Umbilical cord (tissue), 2 donors: Measurements from ENCODE around the gene HPCA. TPM values are rescaled to one million over a fixed set of nuclear protein-coding genes. Genes with fewer than 3 reads are reported as not detected.

Source experiments
- DNase-seq: peaks from one replicate; pipeline ENCODE4 v3.0.0-alpha.2; 2015; ENCODE audit warnings: low spot score
- total RNA-seq: library from RNA; depleted of rRNA; stranded (reverse); fragments of >200 nt; gene quantifications from one replicate; pipeline ENCODE4 v1.2.3, GENCODE V29; 2014; ENCODE audit warnings: low replicate concordance; ENCODE audit not compliant: insufficient read depth

HPCA gene
- total RNA-seq, 1 donor from 2014 or later = 1.7 TPM

DNA sequence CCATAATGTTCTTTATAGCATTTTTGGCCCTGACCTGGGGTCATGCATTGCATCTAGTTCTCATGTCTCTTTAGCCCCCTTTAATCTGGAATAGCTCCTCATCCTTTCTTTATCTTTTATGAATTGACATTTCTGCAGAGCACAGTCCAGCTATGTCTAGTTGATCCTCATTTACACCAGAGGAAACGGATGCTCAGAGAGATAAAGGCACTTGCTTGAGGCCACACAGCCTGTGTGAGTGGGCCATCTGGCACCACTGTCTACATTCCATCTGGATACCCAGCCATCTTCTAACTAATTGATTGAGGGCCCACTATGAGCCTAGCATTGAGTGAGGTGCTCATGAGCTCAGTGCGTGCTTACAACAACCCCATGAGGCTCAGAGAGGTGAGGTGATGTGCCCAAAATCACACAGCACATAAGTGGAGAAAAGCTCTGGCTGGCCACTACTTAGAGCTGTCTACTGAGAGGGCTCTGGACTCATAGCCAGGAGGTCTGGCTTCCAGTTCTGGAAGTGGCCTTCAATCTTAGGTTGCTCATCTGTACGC is 3.5 kb downstream of the HPCA start:
- DNase-seq = no peak

- DNase-seq = no peak
These were observed 4.4 kb downstream of the HPCA start for GRCh38 chr1:32890516-32891240.

DNA sequence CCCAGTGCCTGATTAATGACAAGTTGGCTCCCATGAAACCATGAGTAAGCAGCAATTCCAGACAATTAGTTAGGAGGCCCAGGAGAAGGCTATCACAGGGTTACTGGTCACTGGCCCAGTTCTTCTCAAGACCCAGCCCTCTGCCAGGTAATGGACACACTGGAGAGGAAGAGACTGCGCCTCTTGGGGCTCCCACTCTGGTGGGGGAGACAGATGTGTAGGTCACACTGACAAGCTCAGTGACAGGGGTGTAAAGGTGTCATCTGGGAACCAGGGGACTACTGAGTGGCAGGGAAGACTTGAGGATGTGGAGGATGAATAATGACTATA is 4.9 kb downstream of the HPCA start:
- DNase-seq = no peak

DNA sequence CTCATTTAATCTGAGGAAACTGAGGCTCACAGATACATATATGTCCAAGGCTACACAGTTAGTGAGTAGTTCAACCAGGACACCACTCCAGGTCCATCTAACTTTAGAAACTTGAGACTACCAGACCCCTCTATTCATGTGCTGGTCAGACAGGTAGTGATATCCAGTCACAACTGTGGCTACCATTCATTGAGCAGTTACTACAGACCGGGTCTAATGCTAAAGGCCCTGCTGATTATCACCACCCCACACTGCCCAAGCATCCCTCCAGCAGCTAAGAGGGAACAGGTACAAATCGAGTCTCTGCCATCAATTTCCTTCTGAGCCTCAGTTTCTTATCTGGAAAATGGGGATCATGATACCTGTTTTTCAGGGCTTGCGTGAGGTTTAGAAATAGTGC is 5.3 kb downstream of the HPCA start:
- DNase-seq = no peak

GRCh38 chr1:32892368-32893197 is 6.3 kb downstream of the HPCA start:
- peak; percentile 32 for DNase-seq

DNA sequence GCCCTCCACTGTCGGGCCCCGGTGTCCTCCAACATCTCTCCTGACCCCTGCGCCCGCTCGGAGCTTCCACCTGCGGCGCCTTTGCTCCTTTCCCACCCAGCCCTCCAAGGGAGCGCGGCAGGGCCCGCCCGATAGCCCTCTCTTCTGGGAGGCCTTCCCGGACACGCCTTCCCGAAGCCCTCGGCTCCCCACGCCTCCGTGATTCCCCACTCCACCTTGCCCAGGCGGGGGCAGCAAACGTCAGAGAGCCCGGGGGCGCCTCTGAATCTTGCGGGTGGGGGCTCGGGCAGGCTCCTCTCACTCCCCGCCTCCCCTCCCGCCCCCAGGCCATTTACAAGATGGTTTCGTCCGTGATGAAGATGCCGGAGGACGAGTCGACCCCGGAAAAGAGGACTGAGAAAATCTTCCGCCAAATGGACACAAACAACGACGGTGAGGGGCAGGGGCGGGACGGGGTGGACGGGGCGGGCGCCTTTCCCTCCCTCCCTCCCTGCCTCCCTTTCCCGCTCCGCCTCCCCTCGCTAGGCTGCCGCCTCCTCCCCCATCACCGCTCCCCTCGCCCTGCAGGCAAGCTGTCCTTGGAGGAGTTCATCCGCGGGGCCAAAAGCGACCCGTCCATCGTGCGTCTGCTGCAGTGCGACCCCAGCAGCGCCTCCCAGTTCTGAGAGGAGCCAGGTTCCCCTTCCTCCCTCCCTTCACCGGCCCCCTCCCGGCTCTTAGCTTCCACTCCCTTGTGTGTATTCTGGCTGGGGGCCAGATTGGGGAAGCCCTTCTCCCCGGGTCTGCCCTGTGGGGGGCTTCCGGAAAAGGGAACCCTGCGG is 7.1 kb downstream of the HPCA start:
- DNase-seq = peak; percentile 69

- DNase-seq = no peak
These were observed 7.8 kb downstream of the HPCA start for GRCh38 chr1:32894019-32894600.

DNA sequence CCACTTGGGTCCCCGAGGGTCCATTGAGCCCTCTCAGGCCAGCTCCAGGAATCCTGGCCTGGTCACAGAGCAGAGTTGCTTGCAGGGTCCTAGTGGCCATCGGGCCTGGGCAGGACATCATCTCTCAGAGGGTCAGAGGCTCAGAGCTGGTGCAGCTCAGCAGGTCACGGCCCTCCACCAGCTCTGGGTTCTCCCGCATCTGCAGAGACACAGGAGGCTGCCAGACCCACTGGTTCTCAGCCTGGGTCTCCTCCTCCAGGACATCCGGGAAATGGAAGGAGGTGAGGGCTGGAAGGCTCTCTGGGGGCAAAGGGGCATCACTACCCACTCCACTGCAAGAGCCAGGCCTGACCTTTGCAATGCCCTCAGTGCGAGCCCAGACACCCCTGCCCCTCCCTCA is 8.4 kb downstream of the HPCA start:
- no peak for DNase-seq

DNA sequence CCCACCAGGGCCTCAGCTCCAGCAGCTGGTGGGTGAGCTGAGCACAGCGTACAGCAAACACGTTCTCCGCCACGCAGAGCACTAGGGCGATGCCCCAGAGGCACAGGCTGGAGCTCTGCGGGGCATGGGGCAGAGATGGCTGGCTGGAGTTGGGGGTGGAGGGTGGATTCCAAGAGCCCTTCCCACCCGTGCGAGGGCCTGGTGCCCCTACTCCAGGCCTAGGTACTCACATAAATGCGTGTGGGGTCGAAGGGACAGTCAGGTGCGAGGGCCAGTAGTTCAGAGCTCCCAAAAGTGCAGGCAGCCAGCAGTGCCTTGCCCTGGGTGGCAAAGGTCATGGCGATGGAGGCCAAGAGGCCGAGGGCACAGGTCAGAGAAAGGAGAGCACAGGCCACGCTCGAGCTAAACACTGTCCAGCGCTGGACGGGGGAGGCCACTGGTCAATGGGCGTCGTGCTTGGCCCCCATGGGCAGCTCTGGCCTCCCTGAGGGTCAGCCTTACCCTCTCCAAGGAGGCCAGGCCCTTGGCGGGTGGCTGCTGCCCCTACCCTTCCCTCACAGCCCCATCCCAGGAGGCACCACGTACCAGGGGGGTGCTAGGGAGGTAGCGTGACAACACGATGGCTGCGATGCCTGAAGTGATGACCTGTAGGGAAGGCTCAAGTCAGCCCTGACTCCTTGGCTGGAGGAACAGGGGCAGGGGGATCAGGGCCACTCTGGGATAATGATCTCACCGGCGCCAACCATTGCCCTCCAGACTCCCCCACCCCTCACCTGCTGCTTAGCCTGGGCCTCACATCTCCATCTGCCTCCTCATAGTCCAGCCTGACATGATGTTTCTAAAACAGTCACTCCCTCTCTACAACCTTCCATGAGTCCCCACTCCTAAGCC is 9.3 kb downstream of the HPCA start:
- no peak for DNase-seq

DNA sequence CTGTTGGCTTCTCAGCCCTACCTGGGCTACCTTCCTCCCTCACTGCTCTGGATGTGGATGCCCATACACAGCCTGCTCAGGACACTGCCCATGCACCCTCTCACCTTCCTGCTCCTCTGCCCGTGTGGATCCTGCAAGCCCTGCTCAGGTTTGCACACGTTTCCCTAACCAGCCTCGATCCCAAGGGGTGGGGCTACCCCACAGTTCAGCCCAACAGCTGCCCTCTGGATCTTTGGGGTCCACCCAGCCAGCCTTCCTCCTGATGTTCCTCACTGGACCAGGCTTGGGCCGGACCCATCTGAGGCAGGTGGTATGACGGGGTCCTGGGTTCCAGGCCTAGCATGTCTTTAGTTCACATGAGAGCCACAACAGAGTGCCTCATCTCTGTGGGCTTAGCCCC is 10.2 kb downstream of the HPCA start:
- DNase-seq = no peak

DNA sequence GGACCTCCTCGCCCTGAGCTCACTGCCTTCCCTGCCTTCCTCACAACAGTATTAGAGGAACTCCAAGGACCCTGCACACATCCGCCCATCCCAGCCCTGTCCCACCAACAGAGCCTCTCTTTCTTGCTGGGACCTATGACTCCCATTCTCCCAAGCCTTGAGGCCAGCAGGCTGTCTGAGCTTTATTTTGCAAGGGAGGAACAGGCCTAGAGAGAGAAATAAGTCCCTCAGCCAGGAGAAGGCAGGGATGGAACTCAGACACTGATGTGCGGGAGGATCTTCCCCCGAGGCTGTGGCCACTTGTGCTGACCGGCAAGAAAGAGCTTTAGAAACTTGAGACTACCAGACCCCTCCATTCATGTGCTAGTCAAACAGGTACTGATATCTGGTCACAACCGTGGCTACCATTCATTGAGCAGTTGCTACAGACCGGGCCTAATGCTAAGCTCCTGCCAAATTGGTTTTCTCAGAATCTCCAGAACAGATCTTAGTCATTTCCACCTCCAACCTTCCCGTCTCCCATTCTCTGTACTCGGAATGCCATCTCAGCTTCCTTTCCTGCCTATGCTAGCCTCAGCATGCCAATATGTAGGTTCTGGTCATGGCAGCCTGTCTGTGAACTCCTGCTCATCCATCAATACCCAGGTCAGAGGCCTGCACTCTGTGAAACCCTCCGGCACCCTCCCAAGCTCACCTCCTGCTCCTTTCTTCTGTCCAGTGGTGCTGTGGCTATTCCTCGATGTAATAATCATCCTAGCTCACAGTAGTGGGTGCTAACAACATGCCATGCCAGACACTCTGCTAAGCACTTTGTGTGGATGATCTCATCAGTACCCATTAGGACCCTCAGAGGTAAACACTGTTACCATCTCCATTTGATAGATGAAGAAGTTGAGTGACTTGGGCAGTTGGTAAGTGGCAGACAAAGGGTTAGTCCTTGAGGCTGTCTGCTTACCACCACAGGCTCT is 11.1 kb downstream of the HPCA start:
- DNase-seq = no peak

- DNase-seq = no peak
These were observed 11.8 kb downstream of the HPCA start for GRCh38 chr1:32898056-32898455.

- DNase-seq = no peak
These were observed 12.7 kb downstream of the HPCA start for GRCh38 chr1:32898958-32899357.

- no peak for DNase-seq
These were observed 13.4 kb downstream of the HPCA start for GRCh38 chr1:32899586-32900296.

DNA sequence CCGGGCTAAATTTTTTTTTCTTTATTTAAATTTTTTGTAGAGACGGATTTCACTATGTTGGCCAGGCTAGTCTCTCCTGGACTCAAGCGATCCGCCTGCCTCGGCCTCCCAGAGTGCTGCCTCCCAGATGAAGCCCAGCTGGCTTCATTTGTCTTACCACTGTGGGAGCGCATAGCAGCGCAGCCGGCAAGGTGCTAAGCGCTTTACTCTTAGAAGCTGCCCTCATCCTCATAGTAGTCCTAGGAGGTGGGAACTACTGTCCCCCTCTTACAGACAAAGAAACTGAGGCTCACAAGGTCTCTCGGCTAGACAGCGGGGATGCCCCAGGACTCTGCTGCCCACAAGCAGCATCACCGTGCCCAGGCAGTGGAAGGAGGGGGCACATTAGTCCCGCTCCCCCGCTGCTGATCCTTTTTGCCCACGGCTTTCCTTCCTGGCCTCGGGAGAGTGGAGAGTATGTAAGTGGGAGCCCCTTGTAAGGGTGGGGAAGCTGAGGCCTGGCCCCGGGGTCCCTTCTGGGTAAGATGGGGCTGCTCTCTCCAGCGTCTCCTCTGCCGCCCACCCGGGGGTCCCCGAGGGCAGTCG is 14.2 kb downstream of the HPCA start:
- DNase-seq = no peak

GRCh38 chr1:32900956-32901822 is 14.9 kb downstream of the HPCA start, which contains the start of gene TMEM54:
Gene TMEM54 (minus strand): TSS chr1:32901389. CDS start chr1:32901238, 151 bp downstream.
- peak; percentile 45 for DNase-seq

DNA sequence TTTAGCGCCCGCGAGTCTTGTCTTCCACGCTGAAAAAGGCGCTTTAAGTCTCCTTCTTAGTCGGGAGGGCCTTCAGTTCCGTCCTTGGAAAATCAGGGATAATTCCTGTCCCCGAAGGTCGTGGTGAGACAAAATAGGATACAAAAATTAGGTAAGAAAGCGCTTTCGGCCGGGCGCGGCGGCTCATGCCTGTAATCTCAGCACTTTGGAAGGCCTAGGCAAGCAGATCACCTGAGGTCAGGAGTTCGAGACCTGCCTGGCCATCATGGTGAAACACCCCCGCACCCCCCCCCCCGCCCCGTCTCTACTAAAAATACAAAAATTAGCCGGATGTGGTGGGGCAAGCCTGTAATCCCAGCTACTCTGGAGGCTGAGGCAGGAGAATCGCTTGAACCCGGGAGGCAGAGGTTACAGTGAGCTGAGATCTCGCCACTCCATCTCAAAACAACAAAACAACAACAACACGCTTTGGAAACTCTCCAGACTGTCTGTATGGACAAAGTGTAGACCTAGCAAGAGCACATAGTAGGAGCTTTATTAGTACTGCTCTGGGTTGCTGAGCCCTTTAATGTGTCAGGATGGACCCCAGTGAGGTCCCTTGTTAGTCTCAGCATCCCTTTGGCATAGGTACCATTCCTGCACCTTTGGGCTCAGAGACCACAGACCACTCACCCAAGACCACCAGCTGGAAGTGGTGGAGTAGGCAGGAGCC is 15.7 kb downstream of the HPCA start:
- DNase-seq = no peak
